AG10803 (cell line): Measurements from ENCODE around the gene SLC5A2.

Experiments
- DNase-seq: peaks from one replicate; pipeline ENCODE4 v3.0.0; 2010; ENCODE audit warnings: low read depth
- H3K4me3 ChIP-seq: 2 replicates; pipeline ENCODE4 v1.5.1; 2011; ENCODE audit warnings: mild to moderate bottlenecking, low read length, control low read depth
- TF ChIP-seq, protein P1 (sequence below): conservative IDR thresholded peaks from 2 replicates; pipeline ENCODE4 v1.5.1; 2011; ENCODE audit warnings: mild to moderate bottlenecking, low read length, control low read depth, inconsistent platforms

SLC5A2 gene

DNA sequence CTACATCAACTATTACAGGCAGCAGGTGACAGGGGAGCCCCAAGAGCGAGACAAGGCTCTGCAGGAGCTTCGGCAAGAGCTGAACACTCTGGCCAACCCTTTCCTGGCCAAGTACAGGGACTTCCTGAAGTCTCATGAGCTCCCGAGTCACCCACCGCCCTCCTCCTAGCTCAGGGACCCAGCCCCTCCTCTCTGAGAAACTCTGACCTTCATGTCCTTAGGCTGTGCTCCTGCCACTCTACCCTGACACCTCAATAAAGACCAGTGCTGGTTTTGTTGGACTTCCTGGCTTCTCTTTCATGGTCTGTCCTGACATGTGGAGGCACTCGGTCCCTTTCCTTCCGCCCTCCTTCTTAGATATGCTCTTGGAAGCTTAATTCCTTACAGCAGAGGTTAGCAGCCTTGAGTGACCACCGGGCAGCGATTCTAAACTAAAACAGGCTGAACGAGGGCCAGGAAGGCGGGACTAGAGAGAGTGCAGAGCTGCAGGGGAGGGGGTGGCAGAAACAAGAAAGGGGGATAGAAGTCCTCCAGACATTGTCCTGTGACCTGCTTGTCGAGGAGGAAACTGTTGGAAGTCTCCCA, 45.7 kb downstream of the SLC5A2 start:
- H3K4me3 ChIP-seq = peak overlapping the region; percentile 53
- DNase-seq = no peak
- TF ChIP-seq, protein P1, sequence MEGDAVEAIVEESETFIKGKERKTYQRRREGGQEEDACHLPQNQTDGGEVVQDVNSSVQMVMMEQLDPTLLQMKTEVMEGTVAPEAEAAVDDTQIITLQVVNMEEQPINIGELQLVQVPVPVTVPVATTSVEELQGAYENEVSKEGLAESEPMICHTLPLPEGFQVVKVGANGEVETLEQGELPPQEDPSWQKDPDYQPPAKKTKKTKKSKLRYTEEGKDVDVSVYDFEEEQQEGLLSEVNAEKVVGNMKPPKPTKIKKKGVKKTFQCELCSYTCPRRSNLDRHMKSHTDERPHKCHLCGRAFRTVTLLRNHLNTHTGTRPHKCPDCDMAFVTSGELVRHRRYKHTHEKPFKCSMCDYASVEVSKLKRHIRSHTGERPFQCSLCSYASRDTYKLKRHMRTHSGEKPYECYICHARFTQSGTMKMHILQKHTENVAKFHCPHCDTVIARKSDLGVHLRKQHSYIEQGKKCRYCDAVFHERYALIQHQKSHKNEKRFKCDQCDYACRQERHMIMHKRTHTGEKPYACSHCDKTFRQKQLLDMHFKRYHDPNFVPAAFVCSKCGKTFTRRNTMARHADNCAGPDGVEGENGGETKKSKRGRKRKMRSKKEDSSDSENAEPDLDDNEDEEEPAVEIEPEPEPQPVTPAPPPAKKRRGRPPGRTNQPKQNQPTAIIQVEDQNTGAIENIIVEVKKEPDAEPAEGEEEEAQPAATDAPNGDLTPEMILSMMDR = no peak

DNA sequence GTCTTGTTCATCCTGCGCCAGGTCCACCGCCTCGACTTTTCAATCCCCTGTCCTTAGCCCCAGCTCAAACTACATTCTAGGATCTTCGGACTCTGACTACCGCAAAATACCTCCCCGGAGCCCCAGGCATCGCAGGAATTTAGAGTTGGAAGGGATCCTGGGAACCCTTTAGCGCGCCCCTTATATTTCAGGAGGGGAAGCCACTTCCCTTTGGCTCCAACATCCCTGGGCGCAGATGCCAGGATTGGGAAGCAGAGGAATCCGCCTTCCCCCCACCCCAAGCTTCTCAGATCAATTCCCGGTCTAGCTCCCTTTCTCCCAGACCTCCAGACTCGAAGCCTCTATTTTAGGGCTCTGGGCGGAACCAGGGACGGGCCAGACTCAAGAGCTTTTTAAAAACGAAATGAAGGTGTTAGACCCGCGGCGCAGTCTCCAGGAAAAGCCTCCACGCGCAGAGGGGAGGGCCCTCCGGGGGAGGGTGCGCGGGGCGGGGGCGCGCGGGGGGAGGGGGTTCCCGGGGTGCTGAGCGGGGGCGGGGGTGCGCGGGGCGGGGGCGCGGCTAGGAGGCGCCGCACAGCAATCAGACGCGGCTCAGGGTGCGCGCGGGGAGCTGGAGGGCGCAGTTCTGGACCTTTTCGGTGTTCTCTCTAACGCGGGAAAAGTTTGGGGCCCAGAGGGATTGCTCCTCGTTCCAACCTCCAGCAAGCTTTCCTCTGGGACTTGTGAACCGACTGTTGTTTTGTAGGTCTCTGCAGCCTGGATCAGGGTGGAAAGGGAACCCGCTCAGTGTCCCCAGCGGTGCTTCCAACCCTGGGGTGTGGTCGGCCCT, 46.4 kb downstream of the SLC5A2 start:
- H3K4me3 ChIP-seq = peak overlapping the region; percentile 53

DNA sequence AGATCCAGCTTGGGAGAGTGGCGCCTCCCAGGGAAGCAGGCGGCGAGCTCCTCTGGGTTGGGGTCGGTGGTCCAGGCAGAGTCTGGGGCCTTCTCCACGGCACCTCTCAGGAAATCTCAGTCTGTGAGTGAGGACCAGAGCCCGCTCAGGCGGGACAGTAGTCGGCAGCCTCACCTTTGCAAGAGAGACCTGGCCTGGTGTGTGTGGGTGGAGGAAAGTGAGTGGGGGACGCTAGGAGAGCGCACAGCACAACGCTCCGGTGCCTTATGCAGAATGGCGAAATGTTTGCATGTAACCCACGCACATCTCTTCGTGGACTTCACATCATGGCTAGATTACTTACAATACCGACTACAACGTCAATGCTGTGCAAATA, 47.0 kb downstream of the SLC5A2 start:
- DNase-seq = no peak
- TF ChIP-seq, protein P1 = no peak
- H3K4me3 ChIP-seq = peak overlapping the region; percentile 39

More for the DNA sequence above, 46.4 kb downstream of the SLC5A2 start:
- TF ChIP-seq, protein P1 = no peak
- peak; percentile 68 for DNase-seq

DNA sequence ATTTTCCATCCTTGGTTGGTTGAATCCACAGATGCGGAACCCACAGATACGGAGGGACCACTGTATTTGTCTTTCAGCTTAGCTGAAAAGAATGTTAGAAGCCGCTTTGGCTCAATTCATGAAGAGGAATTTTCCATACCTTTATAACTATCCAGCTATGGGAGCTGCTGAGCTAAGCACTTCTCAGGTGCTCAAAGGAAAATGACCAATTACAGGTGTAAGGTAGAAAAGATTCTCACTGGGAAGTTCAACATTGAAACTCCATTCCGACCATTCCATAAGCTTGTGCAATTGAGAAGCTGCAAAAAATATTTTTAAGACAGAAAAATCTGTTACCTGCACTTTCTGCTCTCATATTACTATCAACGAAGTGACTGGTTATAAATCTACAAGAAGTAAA, 47.5 kb downstream of the SLC5A2 start:
- H3K4me3 ChIP-seq = no peak overlapping the region
- DNase-seq = no peak
- TF ChIP-seq, protein P1 = no peak

DNA sequence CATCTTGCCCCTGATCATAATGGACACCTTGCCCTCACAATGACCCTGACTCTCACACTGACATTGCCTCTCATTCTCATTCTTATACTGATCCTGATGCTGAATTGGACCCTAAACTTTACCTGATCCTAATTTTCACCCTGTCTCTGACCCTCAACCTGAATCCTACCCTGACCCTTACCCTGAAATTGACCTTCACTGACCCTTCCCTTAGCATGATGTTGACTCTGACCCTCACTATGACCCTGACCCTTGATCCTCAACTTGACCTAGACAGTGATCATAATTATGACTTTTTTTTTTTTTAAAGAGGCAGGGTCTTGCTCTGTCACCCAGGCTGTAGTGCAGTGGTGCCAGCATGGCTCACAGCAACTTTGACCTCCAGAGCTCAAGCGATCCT, 48.2 kb downstream of the SLC5A2 start:
- TF ChIP-seq, protein P1 = no peak
- DNase-seq = no peak
- no peak overlapping the region for H3K4me3 ChIP-seq

DNA sequence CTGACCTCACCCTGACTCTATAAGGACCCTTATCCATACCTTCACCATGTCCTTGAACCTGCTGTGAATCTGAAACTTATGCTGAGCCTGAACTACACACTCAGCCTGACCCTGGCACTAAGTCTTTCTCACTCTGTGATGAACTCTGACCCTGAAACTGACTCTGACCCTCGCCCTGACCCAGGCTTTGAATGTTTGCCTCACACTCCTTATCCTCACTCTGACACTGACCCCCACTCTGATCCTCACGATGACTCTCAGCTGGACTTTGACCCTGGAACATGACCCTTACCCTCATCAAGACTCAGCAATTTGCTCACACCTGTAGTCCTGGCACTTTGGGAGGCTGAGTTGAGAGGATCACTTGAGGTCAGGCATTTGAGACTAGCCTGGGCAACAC, 49.2 kb downstream of the SLC5A2 start:
- TF ChIP-seq, protein P1 = no peak

DNA sequence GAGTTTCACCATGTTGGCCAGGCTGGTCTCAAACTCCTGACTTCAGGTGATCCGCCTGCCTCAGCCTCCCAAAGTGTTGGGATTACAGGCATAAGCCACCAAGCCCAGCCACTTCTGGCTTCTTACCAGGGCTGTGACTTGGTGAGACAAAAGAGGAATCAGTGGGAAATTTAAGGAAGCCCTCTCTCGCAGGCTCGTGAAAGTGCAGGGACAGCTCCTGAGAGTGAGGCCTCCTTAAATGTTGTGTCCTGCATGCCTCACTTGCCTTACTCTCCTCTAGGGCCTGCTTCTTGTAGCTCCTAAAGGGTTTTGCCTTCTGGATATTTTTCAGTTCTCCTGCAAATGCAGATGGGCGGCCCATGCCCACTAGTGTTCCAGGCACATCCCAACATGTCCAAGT, 50.0 kb downstream of the SLC5A2 start:
- DNase-seq = no peak
- TF ChIP-seq, protein P1 = no peak

More for the DNA sequence above, 49.2 kb downstream of the SLC5A2 start:
- no peak overlapping the region for H3K4me3 ChIP-seq
- no peak for DNase-seq

More for the DNA sequence above, 50.0 kb downstream of the SLC5A2 start:
- no peak overlapping the region for H3K4me3 ChIP-seq
